Left forelimb (tissue), 1 donor: ENCODE data around the gene DPPA3.
"Not testable (repeated sequence)": the region's sequence is repeated elsewhere in the genome, so short reads cannot be mapped to it uniquely, and the experiment has no call there.

Experiments used
- DNase-seq: peaks from one replicate; pipeline ENCODE4 v3.0.0-alpha.2; 2018; ENCODE audit warnings: low spot score

Gene DPPA3

DNA sequence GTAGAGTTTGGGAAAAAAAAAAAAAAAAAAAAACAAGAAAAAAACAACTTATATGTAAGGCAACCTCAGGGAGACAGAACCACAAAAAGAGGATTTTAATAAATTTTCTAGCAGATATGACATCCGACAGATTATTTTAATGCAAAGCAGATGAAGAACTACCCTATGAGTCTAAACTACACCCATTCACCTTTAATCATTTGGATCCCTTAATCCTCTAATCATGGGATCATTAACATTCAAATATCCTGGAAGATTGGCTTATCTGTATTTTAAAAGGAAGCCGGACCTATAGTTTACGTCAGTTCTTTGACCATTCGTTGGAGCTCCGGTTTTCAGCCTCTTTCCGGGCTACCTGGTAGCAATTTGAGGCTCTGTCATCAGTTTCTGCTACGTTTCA, at the start of gene DPPA3:
TSS of gene DPPA3 (plus strand) at position 301 of the 400 bp plus-strand sequence. CDS start 138 bp downstream, outside the sequence.
- DNase-seq, result no peak

DNA sequence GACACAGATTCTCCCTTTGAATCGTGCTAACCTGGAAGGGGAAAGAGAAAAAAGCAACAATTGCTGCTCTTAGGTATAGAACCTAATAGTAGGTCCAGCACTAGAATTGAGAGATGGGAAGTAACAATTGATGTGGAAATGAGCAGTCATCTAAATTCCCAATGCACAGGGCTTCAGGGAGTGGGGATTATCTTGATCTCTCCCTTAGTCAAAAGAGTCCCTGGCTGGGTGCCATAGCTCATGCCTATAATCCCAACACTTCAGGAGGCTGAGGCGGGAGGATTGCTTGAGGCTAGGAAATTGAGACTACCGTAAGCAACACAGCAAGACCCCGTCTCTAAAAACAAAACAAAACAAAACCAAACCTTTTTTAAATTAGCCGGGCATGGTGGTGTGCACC, 49.5 kb upstream of the DPPA3 start:
- no peak for DNase-seq

DNA sequence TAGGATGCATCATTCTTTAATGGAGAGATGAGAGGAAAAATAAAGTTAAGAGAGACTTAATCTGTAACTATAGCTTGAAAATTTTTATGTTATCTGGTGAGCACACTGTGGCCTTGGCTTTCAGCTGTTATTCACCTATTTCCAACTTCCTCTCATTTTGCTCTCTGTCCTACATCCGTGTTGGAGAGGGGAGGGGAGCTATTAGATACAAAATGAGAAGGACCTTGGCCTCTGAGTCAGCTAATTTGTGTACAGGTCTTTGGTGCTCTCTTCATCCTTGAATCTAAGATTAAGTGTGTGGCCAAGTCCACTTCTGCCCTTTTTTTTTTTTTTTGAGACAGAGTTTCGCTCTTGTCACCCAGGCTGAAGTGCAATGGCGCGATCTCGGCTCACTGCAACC, 44.6 kb upstream of the DPPA3 start:
- DNase-seq, result no peak

DNA sequence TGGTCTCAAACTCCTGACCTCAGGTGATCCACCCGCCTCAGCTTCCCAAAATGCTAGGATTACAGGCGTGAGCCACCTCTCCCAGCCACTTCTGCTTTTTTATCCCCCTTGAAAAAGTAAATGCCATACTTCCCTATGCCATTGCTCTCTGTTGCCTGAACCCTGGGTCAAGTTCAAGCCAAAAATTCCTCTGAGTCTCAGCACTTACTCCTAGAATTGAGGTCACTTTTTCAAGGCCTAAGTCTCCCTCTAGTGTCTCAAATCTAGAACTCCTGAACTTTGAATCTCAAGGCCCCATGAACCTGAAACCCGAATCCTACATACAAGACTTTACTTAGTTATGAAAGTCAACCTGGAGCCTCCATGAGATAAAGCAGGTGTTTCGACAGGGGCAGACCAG, 44.1 kb upstream of the DPPA3 start:
- no peak for DNase-seq

DNA sequence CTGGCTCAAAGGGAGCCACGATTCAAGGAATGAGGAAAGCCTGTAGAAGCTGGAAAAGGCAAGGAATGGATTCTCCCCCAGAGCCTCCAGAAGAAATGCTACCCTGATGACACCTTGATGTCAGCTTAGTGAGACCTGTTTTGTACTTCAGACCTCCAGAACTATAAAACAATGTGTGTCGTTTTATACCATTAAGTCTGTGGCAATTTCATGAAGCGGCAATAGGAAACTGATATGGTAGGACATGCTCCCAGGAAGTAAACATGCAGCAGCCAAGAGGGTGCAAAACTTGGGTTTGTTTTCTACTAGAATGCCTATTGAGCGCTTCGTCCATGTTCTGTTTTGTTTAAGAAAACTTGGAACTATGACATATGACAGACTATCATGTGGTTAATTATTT, 43.1 kb upstream of the DPPA3 start:
- no peak for DNase-seq

DNA sequence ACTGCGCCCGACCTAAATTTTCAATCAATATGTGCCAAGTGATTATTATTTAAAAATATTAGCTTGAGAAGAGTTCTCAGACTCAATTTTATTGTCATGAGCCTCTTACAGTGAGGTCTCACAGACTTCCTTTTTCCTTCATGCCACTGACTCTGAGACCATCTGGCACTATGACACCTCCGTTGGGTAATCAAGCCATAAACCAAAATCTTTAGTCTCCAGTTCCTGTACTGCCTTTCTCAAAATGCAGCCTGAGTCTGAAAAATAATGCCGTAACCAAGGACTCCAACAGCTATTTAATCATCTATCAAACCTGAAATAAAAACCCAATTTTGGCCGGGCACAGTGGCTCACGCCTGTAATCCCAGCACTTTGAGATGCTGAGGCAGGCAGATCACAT, 35.8 kb upstream of the DPPA3 start:
- not testable (repeated sequence) for DNase-seq

DNA sequence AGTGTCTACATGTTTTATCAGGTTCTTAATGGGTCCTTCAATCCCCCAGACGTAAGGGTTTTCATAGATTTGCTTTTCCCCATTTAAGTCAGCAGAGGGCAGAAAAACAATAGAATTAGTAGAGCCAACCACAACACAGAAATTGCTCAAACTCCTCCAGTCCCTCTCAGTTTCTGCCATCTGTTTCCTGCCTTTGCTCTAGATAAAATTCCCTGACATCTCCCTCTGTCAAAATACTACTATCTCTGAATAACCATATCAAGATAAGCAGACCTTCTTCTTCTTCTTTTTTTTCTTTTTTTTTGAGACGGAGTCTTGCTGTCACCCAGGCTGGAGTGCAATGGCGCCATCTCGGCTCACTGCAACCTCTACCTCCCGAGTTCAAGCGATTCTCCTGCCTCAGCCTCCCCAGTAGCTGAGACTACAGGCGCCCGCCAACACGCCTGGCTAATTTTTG, 33.8 kb upstream of the DPPA3 start:
- not testable (repeated sequence) for DNase-seq

DNA sequence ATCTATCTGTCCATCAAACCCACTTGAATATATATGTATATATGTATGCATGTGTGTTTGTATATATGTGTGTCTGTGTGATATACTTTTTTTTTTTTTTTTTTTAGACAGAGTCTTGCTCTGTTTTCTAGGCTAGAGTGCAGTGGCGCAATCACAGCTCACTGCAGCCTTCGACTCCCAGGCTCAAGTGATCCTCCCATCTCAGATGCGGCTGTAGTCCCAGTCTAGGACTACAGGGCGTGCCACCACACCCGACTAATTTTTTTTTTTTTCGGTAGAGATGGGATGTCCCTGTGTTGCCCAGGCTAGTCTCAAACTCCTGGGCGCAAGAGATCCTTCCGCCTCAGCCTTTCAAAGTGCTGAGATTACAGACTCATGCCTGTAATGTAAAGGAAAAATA, 32.5 kb upstream of the DPPA3 start:
- no peak for DNase-seq

DNA sequence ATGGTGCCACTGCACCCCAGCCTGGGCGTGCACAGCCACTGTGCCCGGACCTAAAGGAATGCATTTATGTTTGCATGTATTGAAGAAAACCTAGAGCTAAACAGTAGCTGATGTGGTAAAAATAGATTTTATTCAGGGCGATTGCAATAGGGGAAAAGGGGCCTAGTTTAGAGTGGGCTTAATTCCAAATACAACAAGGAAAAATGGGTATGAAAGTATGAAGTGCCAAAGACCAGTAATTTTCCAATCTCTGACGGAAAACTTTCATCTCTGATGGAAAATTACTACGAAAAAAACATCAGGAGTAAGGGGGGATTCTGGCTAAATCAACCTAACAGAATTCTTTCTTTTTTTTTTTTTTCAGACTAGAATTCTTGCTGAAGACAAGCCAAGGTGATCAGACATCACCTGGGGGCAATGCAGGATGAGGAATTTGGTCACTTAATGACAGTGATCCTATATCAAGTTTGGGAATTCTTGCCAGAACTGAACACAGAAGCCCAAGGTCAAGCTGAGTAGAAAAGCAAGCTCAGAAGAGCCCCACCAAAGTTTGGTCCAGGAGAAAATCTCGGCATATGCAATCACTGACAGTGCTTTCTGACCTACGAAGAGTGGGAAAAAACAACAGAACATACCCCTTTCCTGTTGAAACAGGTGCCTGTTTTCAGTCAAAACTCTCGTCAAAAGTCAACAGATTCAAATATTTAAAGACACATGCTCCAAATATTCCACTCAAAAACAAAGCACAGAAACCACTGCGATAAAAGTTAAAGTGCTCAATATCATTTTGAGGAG, 31.8 kb upstream of the DPPA3 start:
- no peak for DNase-seq

DNA sequence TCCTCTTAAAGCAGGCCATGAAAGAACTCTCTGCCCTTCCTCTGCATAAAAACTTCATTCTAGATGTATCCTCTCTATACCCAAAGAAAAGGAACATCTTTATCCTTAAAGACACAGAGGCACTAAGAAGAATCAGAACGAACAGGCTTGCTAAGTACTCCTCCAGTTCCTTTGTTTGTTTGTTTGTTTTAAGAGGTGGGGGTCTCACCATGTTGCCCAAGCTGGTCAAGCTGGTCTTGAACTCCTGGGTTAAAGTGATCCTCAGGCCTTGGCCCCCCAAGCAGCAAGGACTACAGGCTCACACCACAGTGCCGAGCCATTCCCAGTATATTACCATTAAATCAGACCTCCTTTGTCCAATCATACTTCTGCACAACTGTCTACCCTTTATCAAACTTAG, 29.7 kb upstream of the DPPA3 start:
- no peak for DNase-seq

DNA sequence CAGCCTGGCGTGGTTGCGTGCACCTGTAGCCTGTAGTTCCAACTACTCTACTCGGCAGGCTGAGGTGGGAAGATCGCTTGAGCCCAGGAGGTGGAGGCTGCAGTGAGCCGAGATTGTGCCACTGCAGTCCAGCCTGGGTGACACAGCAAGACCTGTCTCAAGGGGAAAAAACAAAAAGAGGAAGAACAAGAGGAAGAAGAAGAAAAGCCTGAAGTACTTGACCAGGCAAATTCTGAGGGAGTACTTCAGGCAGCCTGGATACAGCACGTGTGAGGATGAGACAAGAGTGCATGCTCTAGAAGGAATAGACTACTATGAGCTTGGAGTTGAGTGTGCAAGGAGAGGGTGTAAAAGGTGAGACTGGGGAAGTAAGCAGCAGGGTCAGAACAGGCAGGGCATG, 17.4 kb upstream of the DPPA3 start:
- DNase-seq, result no peak

DNA sequence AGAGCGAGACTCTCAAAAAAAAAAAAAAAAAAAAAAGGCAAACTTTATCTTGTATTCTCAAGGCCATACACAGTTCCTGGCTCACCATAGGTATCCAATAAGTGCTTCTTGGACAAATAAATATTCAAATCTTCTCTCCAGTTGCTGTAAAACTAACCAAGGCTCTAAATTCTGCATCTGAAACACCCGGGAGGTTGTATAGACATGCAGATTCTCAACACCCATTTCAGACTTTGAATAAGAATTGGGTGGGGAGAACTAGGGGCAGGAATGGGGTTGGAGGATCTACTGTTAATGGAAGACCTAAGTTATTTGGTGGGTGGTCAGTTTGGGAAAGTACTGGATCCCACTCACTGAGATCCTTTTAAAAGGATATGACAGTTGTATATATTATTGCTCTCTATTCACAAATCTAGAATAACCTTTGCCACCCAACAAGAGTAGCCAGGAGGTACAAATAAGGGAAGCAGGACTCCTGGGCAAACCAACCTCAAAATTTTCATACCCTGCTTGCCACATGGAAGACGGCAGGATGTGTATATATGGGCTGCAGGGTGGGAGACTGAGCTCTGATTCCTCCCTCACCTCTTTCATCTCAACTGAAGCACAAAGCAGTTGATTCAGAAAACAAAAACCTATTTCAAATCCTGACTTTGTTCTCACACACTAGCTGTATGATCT, 16.5 kb upstream of the DPPA3 start:
- no peak for DNase-seq

DNA sequence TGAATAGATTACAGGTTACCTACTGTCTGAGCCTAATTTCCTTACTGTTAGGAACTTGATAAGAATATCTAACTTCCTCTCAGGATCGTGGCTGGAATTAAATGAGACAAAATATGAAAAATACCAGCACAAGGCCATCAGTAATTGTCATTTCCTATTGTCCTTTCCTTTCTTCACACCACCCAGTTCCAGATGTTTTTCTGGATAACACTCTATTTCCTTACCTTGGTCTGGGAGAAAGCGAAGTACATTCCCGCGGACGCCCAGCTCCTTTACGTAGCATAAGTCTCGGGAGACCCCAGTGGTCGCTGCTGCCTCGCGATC, 16.0 kb upstream of the DPPA3 start:
- no peak for DNase-seq

DNA sequence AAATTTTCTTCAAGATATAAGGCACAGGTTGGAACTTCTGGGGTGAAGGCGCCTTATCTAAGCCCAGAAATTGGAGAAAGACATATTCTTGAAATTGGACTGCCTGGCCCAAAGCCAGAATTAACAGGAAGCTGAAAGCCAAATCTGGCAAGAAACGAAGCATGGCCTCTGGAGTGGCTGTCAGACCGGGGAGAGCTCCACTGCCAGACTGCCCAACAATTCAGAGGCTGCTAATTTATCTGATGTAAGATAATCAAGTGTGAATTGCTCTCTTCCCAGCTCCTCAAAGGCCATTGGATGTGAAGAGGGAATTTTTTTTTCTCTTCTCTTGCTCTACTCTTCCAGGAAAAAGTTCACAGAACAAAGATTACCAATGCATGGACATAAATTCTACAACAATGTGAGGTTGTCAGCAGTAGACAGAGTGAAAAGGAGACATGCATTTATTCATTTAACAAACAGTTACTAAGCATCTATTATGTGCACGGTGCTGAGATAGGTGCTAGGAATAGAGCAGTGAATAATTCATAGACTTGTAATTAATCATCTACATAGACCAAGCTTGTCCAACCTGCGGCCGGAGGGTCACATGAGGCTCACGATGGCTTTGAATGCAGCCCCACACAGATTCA, 15.6 kb upstream of the DPPA3 start, which contains the start of gene GDF3:
TSS of gene GDF3 (minus strand) at position 210 of the 632 bp plus-strand sequence. CDS start at position 163, 47 bp downstream.
- no peak for DNase-seq

DNA sequence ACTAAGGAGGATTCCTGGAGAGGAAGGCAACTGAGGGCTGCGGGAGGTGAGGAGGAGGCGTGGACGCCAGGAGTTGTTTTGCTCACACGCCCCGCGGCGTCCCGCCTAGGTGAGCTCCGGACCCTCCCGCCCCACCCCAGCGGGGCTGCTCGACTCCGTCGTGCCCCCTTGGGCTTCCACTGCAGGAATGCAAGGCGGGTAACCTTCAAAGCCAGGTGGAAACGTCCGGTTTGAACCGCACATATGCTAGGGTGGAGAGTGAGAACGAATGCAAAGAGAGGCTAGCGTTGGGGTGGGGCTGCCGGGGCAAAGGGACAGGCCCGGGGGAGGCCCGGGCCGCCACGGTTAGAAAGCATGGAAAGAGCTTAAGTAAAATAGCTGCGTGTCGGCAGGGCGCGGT, 5.4 kb upstream of the DPPA3 start:
- no peak for DNase-seq

DNA sequence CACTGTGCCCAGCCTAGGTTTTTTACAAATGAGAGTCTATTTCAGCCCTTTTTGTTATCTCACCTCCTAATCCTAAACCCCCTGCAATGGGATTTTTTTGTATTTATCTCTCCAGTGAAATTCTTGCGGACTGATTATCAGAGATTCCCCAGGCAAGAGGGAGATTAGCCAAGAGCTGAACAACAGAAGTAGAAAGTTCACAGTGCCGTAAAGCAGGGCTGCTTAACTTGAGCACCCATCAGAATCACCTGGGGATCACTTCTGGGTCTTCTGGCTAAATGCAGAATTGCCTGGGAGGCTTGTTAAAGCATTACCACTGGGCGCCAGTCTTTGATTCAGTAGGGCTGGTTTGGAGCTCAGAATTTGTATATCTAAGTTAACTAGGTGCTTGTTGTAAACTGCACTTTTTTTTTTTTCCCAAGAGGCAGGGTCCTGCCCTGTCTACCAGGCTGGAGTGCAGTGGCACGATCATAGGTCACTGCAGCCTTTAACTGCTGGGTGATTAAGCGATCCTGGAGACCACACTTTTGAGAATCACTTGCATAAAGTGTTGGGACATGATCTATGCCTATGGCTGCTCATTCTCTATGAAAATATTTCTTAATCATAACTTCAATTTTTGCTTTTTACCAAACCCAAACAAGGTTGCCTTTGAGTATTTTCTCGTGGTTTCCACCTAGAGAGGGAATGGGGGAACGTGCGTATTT, 1.1 kb upstream of the DPPA3 start:
- no peak for DNase-seq

DNA sequence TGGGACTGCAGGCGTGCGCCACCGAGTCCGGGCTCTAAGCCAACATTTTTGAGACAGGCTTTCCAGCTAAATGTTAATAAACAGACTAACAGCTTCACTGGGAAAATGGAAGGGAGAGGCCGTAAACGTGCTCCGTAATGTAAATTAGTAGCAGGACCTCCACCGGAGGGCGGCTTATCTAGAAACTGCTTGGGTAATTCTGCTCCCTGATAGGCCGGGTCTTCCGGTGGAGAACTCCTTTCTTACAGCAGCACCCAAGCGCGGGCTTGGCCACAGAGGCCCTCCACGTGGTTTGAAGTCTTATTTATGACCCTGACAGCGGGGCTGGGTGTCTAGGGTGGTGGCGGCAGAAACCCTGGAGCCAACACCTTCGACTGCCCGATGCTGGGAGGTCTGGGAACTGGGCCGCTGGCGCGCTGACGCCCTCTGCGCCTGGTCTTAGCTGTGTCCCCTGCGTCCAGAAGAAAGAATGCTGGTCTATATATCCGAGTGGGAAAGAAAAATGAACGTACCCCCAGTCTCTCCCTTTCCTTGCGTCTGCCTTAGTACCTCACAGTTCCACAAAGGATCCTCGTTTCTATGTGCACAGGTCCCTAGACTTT, 1.7 kb downstream of the DPPA3 start:
- DNase-seq, result no peak

DNA sequence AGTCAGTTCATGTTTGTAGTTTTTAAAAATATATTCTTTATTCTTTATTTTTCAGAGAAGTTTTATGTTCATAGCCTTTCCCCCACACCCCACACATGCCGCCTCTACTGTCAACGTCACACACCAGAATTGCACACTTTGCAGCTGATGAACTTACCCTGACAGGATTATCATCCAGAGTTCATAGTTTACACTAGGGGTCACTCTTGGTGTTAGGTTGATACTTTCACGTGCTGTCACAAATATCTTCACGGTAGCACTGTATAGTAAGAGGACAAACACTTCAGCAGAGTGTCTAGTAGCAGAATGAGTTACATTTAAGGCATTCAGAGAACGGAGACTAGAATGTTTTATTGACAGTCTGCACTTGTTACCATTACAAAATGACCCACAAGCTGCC, 5.1 kb downstream of the DPPA3 start:
- DNase-seq, result no peak

DNA sequence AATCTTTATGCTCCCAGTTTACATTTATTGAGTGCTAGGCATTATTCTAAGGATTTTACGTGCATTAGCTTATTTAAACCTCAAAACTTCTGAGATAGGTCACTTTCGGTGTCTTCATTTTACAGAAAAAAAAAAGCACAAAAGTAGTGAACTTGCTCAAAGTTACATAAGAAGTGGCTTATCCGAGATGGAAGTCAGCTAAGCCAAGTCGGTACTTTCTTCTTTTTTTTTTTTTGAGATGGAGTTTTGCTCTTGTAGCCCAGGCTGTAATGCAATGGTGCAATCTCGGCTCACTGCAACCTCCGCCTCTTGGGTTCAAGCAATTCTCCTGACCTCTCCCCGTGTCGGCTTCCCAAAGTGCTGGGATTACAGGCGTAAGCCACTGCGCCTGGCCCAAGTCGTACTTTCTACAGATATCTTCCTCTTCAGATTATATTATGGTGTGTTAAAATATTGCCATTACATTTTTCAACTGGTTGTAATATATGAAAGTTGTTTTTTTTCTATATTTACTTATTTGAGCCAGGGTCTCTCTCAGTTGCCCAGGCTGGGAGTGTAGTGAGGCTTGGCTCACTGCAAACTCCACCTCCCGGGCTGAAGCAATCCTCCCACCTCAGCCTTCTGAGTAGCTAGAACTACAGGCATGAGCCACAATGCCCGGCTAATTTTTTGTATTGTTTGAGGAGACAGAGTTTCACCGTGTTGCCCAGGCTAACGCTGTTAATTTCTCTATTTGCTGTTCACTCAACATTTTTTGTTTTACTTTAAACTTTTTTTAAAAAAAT, 8.9 kb downstream of the DPPA3 start:
- no peak for DNase-seq

DNA sequence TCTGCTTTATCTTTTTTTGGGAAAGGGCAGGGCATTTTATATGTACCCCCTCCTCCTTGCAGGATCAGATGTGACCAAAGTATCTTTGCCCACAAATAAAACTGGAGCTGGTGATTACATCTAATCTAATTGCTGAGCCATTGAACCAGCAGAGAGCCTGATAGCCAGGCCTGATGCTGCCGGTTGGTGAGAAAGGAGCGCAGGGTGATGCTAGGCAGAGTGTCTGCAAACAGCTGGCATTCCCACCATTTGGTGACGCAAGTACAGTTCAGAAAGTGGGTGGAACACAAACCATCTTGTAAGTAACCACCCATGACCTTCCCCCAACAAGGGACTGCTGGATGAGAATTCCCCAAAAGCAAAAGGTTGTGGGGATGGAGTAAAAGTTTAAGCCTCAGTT, 12.7 kb downstream of the DPPA3 start:
- DNase-seq, result no peak

DNA sequence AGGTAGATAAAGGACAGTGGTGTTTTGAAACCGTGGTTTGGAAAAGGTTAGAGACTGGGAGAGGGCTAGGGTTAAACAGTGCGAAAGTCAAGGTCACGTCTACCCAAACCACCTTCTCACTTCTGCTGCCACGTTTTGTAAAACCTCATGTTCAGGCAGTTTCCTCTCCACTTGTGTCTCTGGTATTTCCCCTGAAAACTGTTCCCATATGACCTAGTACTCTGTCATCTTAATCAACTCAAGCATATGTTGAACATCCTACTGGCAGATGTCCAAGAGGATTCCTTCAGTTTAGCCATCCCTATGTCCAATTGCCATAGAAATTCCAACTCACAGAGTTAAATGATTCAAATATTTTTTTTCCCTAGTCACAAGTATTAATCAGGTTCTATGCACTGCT, 18.5 kb downstream of the DPPA3 start:
- no peak for DNase-seq
